HG02642 (cell line): ENCODE data around the gene ARHGAP40.

Experiments
- ATAC-seq: cut with Tn5 transposase; IDR thresholded peaks from one replicate; pipeline ENCODE4 v1.9.1; 2021; ENCODE audit warnings: mild to moderate bottlenecking; ENCODE audit not compliant: unreplicated experiment, poor library complexity

Gene ARHGAP40

GRCh38 chr20:38645980-38646858, 44.6 kb downstream of the ARHGAP40 start:
- ATAC-seq = peak; percentile 76

- ATAC-seq = no peak
Observed at GRCh38 chr20:38649275-38649891, 47.8 kb downstream of the ARHGAP40 start.

GRCh38 chr20:38650010-38650409, 48.4 kb downstream of the ARHGAP40 start:
- ATAC-seq = no peak

GRCh38 chr20:38651154-38651553, 49.5 kb downstream of the ARHGAP40 start:
- ATAC-seq = no peak

GRCh38 chr20:38651562-38651961, 50.0 kb downstream of the ARHGAP40 start:
- no peak for ATAC-seq

GRCh38 chr20:38652995-38653394, 51.4 kb downstream of the ARHGAP40 start:
- no peak for ATAC-seq

GRCh38 chr20:38657390-38657789, 55.8 kb downstream of the ARHGAP40 start:
- no peak for ATAC-seq

- ATAC-seq = no peak
Observed at GRCh38 chr20:38658879-38659596, 57.4 kb downstream of the ARHGAP40 start.

GRCh38 chr20:38659597-38659880, 57.9 kb downstream of the ARHGAP40 start:
- ATAC-seq = no peak

- no peak for ATAC-seq
Observed at GRCh38 chr20:38660429-38660828, 58.8 kb downstream of the ARHGAP40 start.

- ATAC-seq = no peak
Observed at GRCh38 chr20:38663660-38664059, 62.1 kb downstream of the ARHGAP40 start.

- ATAC-seq = no peak
Observed at GRCh38 chr20:38664284-38664683, 62.7 kb downstream of the ARHGAP40 start.

GRCh38 chr20:38665094-38665493, 63.5 kb downstream of the ARHGAP40 start:
- ATAC-seq = no peak

GRCh38 chr20:38665506-38666285, 64.1 kb downstream of the ARHGAP40 start:
- ATAC-seq = no peak

- no peak for ATAC-seq
Observed at GRCh38 chr20:38667417-38667956, 65.9 kb downstream of the ARHGAP40 start.

GRCh38 chr20:38669688-38670087, 68.1 kb downstream of the ARHGAP40 start:
- ATAC-seq = no peak

- no peak for ATAC-seq
Observed at GRCh38 chr20:38670786-38671185, 69.2 kb downstream of the ARHGAP40 start.

- ATAC-seq = no peak
Observed at GRCh38 chr20:38671186-38671585, 69.6 kb downstream of the ARHGAP40 start.

GRCh38 chr20:38671701-38672292, 70.2 kb downstream of the ARHGAP40 start:
- ATAC-seq = no peak

- ATAC-seq = no peak
Observed at GRCh38 chr20:38672504-38672903, 70.9 kb downstream of the ARHGAP40 start.
